Endometrial microvascular endothelial cells (primary cell): ENCODE measurements around the gene FBLIM1. TPM values are rescaled to one million over a fixed set of nuclear protein-coding genes. Genes with fewer than 3 reads are reported as not detected.

Experiments used
- in situ Hi-C: cut with HindIII; loops from 2 replicates; pipeline ENCODE4 v1.10.0; 2017; ENCODE audit warnings: low sequenced_read_pairs, low pct_unique_long_range_greater_than_20kb; ENCODE audit errors: inconsistent ontology term
- total RNA-seq: library from RNA; depleted of rRNA; stranded (reverse); fragments of >200 nt; gene quantifications from one replicate; pipeline ENCODE4 v1.2.3, GENCODE V29; 2015; ENCODE audit errors: inconsistent ontology term

The FBLIM1 gene
- total RNA-seq, 1 donor from 2014 or later: 268 TPM

- in situ Hi-C loops: no loop called here
These were observed 17.4 kb upstream of the FBLIM1 start for GRCh38 chr1:15740924-15741850.

- in situ Hi-C loops: no loop called here
These were observed 16.2 kb upstream of the FBLIM1 start, which contains the start of gene TMEM82 for GRCh38 chr1:15742339-15742801. TSS of gene TMEM82 (plus strand) at chr1:15742499. CDS start at chr1:15742560, 61 bp downstream.

GRCh38 chr1:15744122-15744679 is 14.4 kb upstream of the FBLIM1 start:
- in situ Hi-C loops: no loop called here

- in situ Hi-C loops: no loop called here
These were observed 11.2 kb upstream of the FBLIM1 start for GRCh38 chr1:15747378-15747777.

GRCh38 chr1:15748264-15748663 is 10.3 kb upstream of the FBLIM1 start:
- in situ Hi-C loops: no loop called here

- in situ Hi-C loops: no loop called here
These were observed 9.8 kb upstream of the FBLIM1 start for GRCh38 chr1:15748690-15749398.

- in situ Hi-C loops: no loop called here
These were observed 8.9 kb upstream of the FBLIM1 start for GRCh38 chr1:15749399-15750291.

- in situ Hi-C loops: no loop called here
These were observed 7.7 kb upstream of the FBLIM1 start for GRCh38 chr1:15750924-15751323.

GRCh38 chr1:15751717-15752116 is 6.9 kb upstream of the FBLIM1 start:
- in situ Hi-C loops: no loop called here

- in situ Hi-C loops: no loop called here
These were observed 4.8 kb upstream of the FBLIM1 start for GRCh38 chr1:15753776-15754175.

GRCh38 chr1:15755021-15755645 is 3.5 kb upstream of the FBLIM1 start:
- in situ Hi-C loops: no loop called here

- in situ Hi-C loops: no loop called here
These were observed 3.0 kb upstream of the FBLIM1 start for GRCh38 chr1:15755646-15756040.

GRCh38 chr1:15756143-15757015 is 2.2 kb upstream of the FBLIM1 start:
- in situ Hi-C loops: no loop called here

GRCh38 chr1:15757016-15757543 is 1.5 kb upstream of the FBLIM1 start:
- in situ Hi-C loops: no loop called here

GRCh38 chr1:15757575-15758342 is 836 bp upstream of the FBLIM1 start:
- in situ Hi-C loops: no loop called here

GRCh38 chr1:15758953-15759661 is 512 bp downstream of the FBLIM1 start:
- in situ Hi-C loops: no loop called here
